ENCODE results near the gene MYT1.
A peak's percentile ranks its signal among the peaks of the same experiment; 100 is the strongest.
"Not testable (repeated sequence)": the region's sequence is repeated elsewhere in the genome, so short reads cannot be mapped to it uniquely, and the experiment has no call there.

Gene MYT1

GRCh38 chr20:64171211-64171610 is 7.0 kb downstream of the MYT1 start:
- no peak for FAIRE-seq

GRCh38 chr20:64173116-64173515 is 8.9 kb downstream of the MYT1 start:
- no peak for FAIRE-seq

GRCh38 chr20:64176551-64176950 is 12.3 kb downstream of the MYT1 start:
- FAIRE-seq, result no peak

- FAIRE-seq, result no peak
These were observed 12.7 kb downstream of the MYT1 start for GRCh38 chr20:64176971-64177370.

GRCh38 chr20:64177384-64177783 is 13.1 kb downstream of the MYT1 start:
- FAIRE-seq, result no peak

- no peak for FAIRE-seq
These were observed 13.5 kb downstream of the MYT1 start for GRCh38 chr20:64177787-64178186.

- not testable (repeated sequence) for FAIRE-seq
These were observed 14.7 kb downstream of the MYT1 start for GRCh38 chr20:64178925-64179324.

GRCh38 chr20:64179805-64180204 is 15.6 kb downstream of the MYT1 start:
- FAIRE-seq, result no peak

- no peak for FAIRE-seq
These were observed 16.4 kb downstream of the MYT1 start for GRCh38 chr20:64180673-64181072.

- no peak for FAIRE-seq
These were observed 17.1 kb downstream of the MYT1 start for GRCh38 chr20:64181391-64181790.

- no peak for FAIRE-seq
These were observed 18.1 kb downstream of the MYT1 start for GRCh38 chr20:64182146-64182865.

GRCh38 chr20:64183313-64183712 is 19.1 kb downstream of the MYT1 start:
- no peak for FAIRE-seq

- FAIRE-seq, result no peak
These were observed 20.5 kb downstream of the MYT1 start for GRCh38 chr20:64184795-64185194.

GRCh38 chr20:64185276-64185900 is 21.1 kb downstream of the MYT1 start:
- FAIRE-seq, result no peak

GRCh38 chr20:64186071-64186598 is 21.9 kb downstream of the MYT1 start:
- FAIRE-seq, result no peak

- FAIRE-seq, result not testable (repeated sequence)
These were observed 23.0 kb downstream of the MYT1 start for GRCh38 chr20:64187213-64187612.

GRCh38 chr20:64188091-64188490 is 23.8 kb downstream of the MYT1 start:
- FAIRE-seq, result no peak

- FAIRE-seq, result peak; percentile 89
These were observed 24.7 kb downstream of the MYT1 start for GRCh38 chr20:64188682-64189529.

GRCh38 chr20:64189530-64189966 is 25.3 kb downstream of the MYT1 start:
- FAIRE-seq, result no peak

GRCh38 chr20:64189986-64190385 is 25.7 kb downstream of the MYT1 start:
- FAIRE-seq, result no peak

GRCh38 chr20:64191002-64191401 is 26.8 kb downstream of the MYT1 start:
- FAIRE-seq, result no peak

- FAIRE-seq, result no peak
These were observed 28.2 kb downstream of the MYT1 start for GRCh38 chr20:64192406-64192805.

GRCh38 chr20:64193058-64193457 is 28.8 kb downstream of the MYT1 start:
- no peak for FAIRE-seq
